ENCODE results near the gene PAK2.

PAK2 gene

DNA sequence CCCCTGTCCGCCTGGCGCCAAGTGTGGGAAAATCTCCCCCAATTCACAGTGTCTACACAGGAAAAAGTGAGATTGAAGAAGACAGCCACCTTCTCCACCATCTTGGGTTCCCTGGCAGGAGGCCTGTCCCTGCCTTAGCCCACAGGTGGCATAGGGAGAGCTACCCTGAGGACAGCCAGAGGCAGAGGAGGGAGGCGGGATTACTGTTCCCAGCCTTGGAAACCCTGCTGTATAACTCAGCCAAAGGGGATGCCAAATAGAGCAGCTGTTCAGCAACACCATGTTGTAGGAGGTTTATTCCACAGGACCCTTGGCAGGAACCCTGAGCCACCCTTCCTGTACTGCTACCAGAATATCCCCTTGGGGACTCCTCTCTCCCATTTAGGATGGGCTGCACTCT is 54.8 kb downstream of the PAK2 start:
- TF ChIP-seq, protein P1, sequence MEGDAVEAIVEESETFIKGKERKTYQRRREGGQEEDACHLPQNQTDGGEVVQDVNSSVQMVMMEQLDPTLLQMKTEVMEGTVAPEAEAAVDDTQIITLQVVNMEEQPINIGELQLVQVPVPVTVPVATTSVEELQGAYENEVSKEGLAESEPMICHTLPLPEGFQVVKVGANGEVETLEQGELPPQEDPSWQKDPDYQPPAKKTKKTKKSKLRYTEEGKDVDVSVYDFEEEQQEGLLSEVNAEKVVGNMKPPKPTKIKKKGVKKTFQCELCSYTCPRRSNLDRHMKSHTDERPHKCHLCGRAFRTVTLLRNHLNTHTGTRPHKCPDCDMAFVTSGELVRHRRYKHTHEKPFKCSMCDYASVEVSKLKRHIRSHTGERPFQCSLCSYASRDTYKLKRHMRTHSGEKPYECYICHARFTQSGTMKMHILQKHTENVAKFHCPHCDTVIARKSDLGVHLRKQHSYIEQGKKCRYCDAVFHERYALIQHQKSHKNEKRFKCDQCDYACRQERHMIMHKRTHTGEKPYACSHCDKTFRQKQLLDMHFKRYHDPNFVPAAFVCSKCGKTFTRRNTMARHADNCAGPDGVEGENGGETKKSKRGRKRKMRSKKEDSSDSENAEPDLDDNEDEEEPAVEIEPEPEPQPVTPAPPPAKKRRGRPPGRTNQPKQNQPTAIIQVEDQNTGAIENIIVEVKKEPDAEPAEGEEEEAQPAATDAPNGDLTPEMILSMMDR (IDR thresholded peaks at IDR 0.05; ENCODE audit: low read depth, low read length), result no peak
- no peak overlapping the region for H3K4me3 ChIP-seq (replicated peaks in 1 of 2; ENCODE audit: low read depth in 2 of 2, low read length in 2 of 2)
- no peak for DNase-seq (ENCODE audit: low read depth in 2 of 2)

DNA sequence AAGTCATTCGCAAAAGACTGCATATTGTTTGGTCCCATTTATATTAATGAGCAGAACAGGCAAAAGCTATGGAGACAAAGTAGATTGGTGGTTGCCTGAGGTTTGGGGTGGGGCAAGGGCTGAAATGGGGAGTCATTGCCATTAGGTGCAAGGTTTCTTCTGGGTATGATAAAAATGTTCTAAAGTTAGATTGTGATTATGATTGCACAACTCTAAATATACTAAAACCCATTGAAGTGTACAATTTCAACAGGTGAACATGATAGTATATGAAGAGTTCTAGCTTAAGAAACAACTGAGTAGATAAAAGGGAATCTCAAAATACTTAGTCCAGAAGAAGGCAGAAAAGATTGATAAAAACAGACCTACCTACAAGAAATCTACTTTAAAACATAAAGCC is 56.7 kb downstream of the PAK2 start:
- TF ChIP-seq, protein P1 (IDR thresholded peaks at IDR 0.05; ENCODE audit: low read depth, low read length), result no peak
- no peak for DNase-seq (ENCODE audit: low read depth in 2 of 2)
- H3K4me3 ChIP-seq (replicated peaks in 1 of 2; ENCODE audit: low read depth in 2 of 2, low read length in 2 of 2), result no peak overlapping the region

DNA sequence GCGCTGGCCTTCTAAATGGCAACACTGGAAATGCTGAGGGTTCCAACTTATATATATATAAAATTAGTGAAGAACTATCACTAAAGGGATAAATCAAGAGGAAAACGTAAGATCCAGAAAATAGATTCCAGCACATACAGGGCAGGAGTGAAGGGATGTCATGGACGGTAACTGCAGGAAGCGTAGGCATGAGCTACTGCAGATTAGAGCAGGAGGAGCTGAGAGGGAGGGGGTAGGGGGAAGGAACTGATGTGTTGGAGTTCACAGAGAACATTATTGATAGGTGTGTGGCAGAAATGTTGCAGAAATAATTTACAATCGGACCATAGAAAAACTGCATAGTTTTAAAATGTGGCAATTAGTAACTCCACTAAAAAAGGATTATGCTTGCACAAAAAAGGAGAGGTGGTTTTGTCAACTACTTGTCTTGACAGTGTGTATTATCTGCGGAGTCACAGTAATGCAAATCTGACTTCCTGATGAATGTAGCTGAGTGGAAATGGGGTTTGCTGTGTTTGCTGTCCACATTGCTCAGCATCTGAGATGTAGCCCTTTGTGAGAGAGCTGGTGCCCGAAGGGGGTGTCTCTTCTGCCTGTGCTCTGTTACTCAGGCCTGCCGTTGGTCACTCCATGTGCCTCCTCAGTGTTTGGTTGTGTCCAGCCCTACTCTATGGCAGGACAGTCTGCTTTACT is 61.2 kb downstream of the PAK2 start:
- no peak overlapping the region for H3K4me3 ChIP-seq (replicated peaks in 1 of 2; ENCODE audit: low read depth in 2 of 2, low read length in 2 of 2)
- TF ChIP-seq, protein P1 (IDR thresholded peaks at IDR 0.05; ENCODE audit: low read depth, low read length), result no peak

DNA sequence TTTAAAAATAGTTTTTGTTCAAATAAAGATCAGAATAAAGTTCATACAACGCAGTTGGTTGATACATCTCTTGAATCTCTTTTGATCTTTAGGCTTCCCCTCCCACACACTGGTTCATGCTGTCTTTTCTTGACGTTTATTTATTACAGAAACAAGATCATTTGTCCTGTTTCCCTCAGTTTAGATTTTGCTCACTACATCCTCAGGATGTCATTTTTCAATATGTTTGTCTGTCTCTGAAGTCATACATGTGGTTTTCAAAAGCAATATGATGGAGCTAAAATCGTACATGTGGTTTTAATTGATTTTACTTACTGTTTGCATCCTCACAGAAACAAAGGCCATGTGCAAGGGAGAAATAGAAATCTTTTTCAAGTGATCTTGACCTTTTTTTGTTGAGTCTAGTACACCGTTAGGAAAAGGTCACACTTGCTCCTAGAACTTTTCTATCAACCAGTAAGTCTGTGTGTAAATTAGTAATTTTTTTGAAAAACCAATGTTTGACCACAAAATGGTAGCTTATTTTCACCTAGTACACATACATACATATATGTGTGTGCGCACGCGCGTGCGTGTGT is 64.3 kb downstream of the PAK2 start:
- TF ChIP-seq, protein P1 (IDR thresholded peaks at IDR 0.05; ENCODE audit: low read depth, low read length), result no peak
- no peak for DNase-seq (ENCODE audit: low read depth in 2 of 2)
- H3K4me3 ChIP-seq (replicated peaks in 1 of 2; ENCODE audit: low read depth in 2 of 2, low read length in 2 of 2), result no peak overlapping the region

More for the DNA sequence above, 61.2 kb downstream of the PAK2 start:
- no peak for DNase-seq (ENCODE audit: low read depth in 2 of 2)

DNA sequence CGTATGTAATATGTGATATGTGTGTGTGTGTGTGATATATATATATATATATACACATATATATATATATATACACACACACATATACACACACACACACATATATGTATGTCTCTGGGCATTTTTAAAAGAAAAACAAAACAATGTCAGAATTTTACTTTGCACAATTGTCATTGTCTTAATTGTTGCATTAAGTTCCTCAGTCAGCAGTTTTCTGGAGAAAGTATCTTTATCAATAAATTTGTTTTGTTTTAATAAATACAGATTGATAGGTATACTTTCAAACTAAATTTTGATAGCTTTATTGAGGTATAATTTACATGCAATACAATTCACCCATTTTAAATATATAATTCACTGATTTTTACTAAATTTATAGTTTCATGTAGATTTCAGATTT is 65.1 kb downstream of the PAK2 start:
- no peak for DNase-seq (ENCODE audit: low read depth in 2 of 2)
- TF ChIP-seq, protein P1 (IDR thresholded peaks at IDR 0.05; ENCODE audit: low read depth, low read length), result no peak
- H3K4me3 ChIP-seq (replicated peaks in 1 of 2; ENCODE audit: low read depth in 2 of 2, low read length in 2 of 2), result no peak overlapping the region

DNA sequence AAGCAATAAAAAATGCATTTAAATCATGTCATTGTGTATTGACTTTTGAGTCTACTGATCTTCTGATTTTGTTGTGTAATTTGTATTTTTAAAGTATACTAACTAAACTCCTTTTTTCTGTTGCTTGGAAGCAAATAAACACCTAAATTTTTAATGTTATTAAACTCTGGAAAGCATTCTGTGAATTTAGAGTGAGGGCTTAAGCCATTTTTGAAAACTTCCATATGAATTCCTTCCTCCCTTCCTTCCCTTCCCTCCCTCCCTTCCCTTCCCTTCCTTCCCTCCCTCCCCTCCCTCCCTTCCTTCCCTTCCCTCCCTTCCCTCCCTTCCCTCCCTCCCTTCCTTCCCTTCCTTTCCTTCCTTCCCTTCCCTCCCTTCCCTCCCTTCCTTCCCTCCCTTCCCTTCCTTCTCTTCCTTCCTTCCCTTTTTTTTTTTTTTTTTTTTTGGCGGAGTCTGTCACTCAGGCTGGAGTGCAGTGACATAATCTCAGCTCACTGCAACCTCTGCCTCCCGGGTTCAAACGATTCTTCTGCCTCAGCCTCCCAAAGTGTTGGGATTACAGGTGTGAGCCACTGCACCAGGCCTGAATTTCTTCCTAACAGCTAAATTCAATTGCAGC is 71.4 kb downstream of the PAK2 start:
- TF ChIP-seq, protein P1 (IDR thresholded peaks at IDR 0.05; ENCODE audit: low read depth, low read length), result no peak

More for the DNA sequence above, 71.4 kb downstream of the PAK2 start:
- no peak overlapping the region for H3K4me3 ChIP-seq (replicated peaks in 1 of 2; ENCODE audit: low read depth in 2 of 2, low read length in 2 of 2)
- no peak for DNase-seq (ENCODE audit: low read depth in 2 of 2)
